ENCODE results near the gene SP2. TPM values are rescaled to one million over a fixed set of nuclear protein-coding genes. Genes with fewer than 3 reads are reported as not detected.

Gene SP2
- total RNA-seq, 1 experiment from 2014 or later, result 3.9 TPM

DNA sequence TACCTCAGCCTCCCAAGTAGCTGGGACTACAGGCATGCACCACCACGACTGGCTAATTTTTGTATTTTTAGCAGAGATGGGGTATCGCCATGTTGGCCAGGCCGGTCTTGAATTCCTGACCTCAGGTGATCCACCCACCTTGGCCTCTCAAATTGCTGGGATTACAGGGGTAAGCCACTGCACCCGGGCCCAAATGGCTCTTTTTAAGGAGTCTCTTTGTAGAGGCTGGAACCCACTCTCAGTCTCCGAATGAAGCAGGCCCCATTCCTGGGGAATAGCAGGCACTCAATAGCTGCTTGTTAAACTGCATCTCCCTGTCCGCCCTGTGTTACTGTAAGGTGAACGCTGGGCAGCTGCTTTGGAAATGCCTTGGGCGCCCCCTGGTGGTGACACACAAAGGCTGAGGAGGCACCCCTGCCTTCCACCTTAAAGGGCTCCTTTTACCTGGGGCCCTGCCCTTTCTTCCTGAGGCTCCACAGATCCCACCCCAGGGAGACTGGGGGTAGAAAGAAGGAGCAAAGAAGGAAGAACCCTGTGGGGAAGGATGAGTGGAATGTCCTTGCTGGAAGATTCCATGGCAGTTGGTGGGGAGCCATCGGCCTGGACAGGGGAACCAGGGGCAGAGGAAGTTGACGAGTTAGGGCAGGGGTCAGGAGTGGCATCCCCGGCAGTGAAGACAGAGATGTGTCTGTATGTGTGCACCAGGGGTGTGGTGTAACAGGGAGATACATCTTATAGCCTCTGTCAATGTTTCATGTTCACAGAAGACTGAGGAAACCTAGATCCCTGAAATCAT is 6.1 kb upstream of the SP2 start:
- H3K27me3 ChIP-seq (ENCODE audit: low read length), result no peaks in the 10 kb centered on the region
- no peaks in the 10 kb centered on the region for H4K20me1 ChIP-seq (ENCODE audit: low read length)
- POLR2A ChIA-PET (ENCODE audit: unreplicated experiment), result no interaction called here
- H3F3A ChIP-seq (ENCODE audit: low read length, unreplicated experiment), result no peaks in the 10 kb centered on the region
- H2AFZ ChIP-seq (ENCODE audit: low read length), result no peak overlapping the region
- H3K4me3 ChIP-seq (ENCODE audit: low read length), result no peak overlapping the region
- H3K9me3 ChIP-seq (ENCODE audit: low read length), result no peaks in the 10 kb centered on the region
- peaks cover 6% of the 10 kb centered on the region for H3K79me2 ChIP-seq (ENCODE audit: low read length)
- CTCF ChIA-PET, result interaction anchor here (0.6 to 1.9 kb wide), 10 partner anchors 25 to 240 kb away, joined by 3 to 65 read pairs (median 4); partner anchors contain the start of genes KPNB1, OSBPL7, SCRN2 and SP6
- no peak overlapping the region for H3K4me2 ChIP-seq (ENCODE audit: low read length)
- H3K36me3 ChIP-seq (ENCODE audit: low read depth, low read length), result no peaks in the 10 kb centered on the region
- H3K27ac ChIP-seq (ENCODE audit: low read length), result no peak overlapping the region
- no peak overlapping the region for H3K9ac ChIP-seq (ENCODE audit: low read length)
- TF ChIP-seq EZH2phosphoT487 (IDR thresholded peaks at IDR 0.05; ENCODE audit: borderline replicate concordance, low read length), result no peak
- peak; percentile 99 for TF ChIP-seq CTCF (conservative IDR thresholded peaks at IDR 0.05; ENCODE audit: low read depth, low read length)
- DNase-seq (peak; percentile 93), ATAC-seq (peak; percentile 99)
- intact Hi-C loops (cut with micrococcal nuclease), result loop anchor here (1.0 kb wide), 1 partner anchor 47 kb away; no protein-coding TSS in a partner anchor
- H3K9me2 ChIP-seq (replicated peaks; ENCODE audit: low read length), result no peaks in the 10 kb centered on the region
- peaks cover 17% of the 10 kb centered on the region for H3K4me1 ChIP-seq (ENCODE audit: insufficient read depth, low read length)
- BruUV-seq (replicated peaks), result no TSS peak

- Histone ChIP-seq H3K27ac (ENCODE audit: low read length) (no peak overlapping the region), H3K9me2 (replicated peaks; ENCODE audit: low read length) (no peaks in the 10 kb centered on the region), H3K79me2 (ENCODE audit: low read length) (peaks cover 12% of the 10 kb centered on the region), H3K9ac (ENCODE audit: low read length) (no peak overlapping the region), H4K20me1 (ENCODE audit: low read length) (no peaks in the 10 kb centered on the region), H3K9me3 (ENCODE audit: low read length) (no peaks in the 10 kb centered on the region), H2AFZ (ENCODE audit: low read length) (no peak overlapping the region), H3K4me1 (ENCODE audit: insufficient read depth, low read length) (peaks cover 19% of the 10 kb centered on the region), H3K4me3 (ENCODE audit: low read length) (no peak overlapping the region), H3K4me2 (ENCODE audit: low read length) (no peak overlapping the region), H3K36me3 (ENCODE audit: low read depth, low read length) (no peaks in the 10 kb centered on the region), H3F3A (ENCODE audit: low read length, unreplicated experiment) (no peaks in the 10 kb centered on the region), H3K27me3 (ENCODE audit: low read length) (no peaks in the 10 kb centered on the region)
- intact Hi-C loops (cut with micrococcal nuclease), result no loop called here
- DNase-seq, result no peak
- TF ChIP-seq CTCF (conservative IDR thresholded peaks at IDR 0.05; ENCODE audit: low read depth, low read length) (no peak), EZH2 (IDR thresholded peaks at IDR 0.05; ENCODE audit: low read length, unreplicated experiment) (no peak), EZH2phosphoT487 (IDR thresholded peaks at IDR 0.05; ENCODE audit: borderline replicate concordance, low read length) (no peak)
- POLR2A ChIA-PET (ENCODE audit: unreplicated experiment), result no interaction called here
- CTCF ChIA-PET, result interaction anchor here (0.8 to 1.6 kb wide), 3 partner anchors 41 to 55 kb away, joined by 6 to 16 read pairs (median 9); partner anchors contain the start of genes SCRN2 and SP6
- BruUV-seq (replicated peaks), result no TSS peak
- ATAC-seq, result no peak
These were observed 4.4 kb upstream of the SP2 start for GRCh38 chr17:47891545-47892088.
